HepG2 (cell line): Measurements from ENCODE around the gene TIMP4. TPM values are rescaled to one million over a fixed set of nuclear protein-coding genes. Genes with fewer than 3 reads are reported as not detected.

Source experiments
- ATAC-seq: fragments of 200-7000 bp; cut with Tn5 transposase; 3 replicates; pipeline ENCODE4 v1.9.1; 2020; ENCODE audit warnings: mild to moderate bottlenecking, moderate library complexity
- BruUV-seq: library from RNA; stranded (reverse); fragments of 400-500 nt; replicated peaks from 2 replicates; lab custom pipeline; 2021; lab: Mats Ljungman, UMichigan
- CTCF ChIA-PET: fragments of 300-600 bp; formaldehyde crosslinking; extraction: SDS; loops from one replicate; lab custom pipeline; 2021; ENCODE audit warnings: low total read pairs, inconsistent platforms, low intra/inter-chr PET ratio; lab: Yijun Ruan, JAX
- POLR2A ChIA-PET: fragments of 350-600 bp; sonication (Branson Sonifier 250); formaldehyde crosslinking; loops from one replicate; lab custom pipeline; 2020; ENCODE audit warnings: antibody characterized with exemption, inconsistent platforms; lab: Yijun Ruan, JAX
- DNase-seq: peaks from one replicate; pipeline ENCODE4 v3.0.0-alpha.2; 2015; ENCODE audit warnings: low spot score
- FAIRE-seq: peaks from 3 replicates; lab custom pipeline; 2011; peaks lifted over from hg19 to GRCh38; lab: Jason Lieb, UNC
- H2AFZ ChIP-seq: one replicate; pipeline ENCODE4 v1.6.1; 2011; ENCODE audit warnings: low read length, inconsistent platforms
- H3K27ac ChIP-seq: fragments of 300-600 bp; 3 replicates; pipeline ENCODE4 v1.8.0; 2011; ENCODE audit warnings: mixed run types, mild to moderate bottlenecking, mixed read lengths, low read length, inconsistent platforms; ENCODE audit not compliant: insufficient read depth; ENCODE audit errors: extremely low read length
- H3K27me3 ChIP-seq, 2 experiments: fragments of 200-600 bp in 1 of 2; 2 replicates in 1 of 2; 3 replicates in 1 of 2; pipeline versions ENCODE4 v1.6.0 to v1.8.0; 2011; ENCODE audit warnings: low read length in 2 of 2, mild to moderate bottlenecking in 2 of 2, moderate library complexity in 2 of 2, inconsistent platforms in 1 of 2; ENCODE audit not compliant: insufficient read depth in 2 of 2, control insufficient read depth in 1 of 2
- H3K36me3 ChIP-seq, 2 experiments: fragments of 200-600 bp in 1 of 2; replicated peaks in 1 of 2; 2 replicates in 1 of 2; 3 replicates in 1 of 2; pipeline versions ENCODE4 v1.5.1 to v1.8.0; 2011; ENCODE audit warnings: low read length in 2 of 2, inconsistent platforms in 1 of 2; ENCODE audit not compliant: insufficient read depth in 2 of 2, control insufficient read depth in 1 of 2
- H3K4me1 ChIP-seq: 2 replicates; pipeline ENCODE4 v1.5.1; 2012; ENCODE audit warnings: low read length, inconsistent platforms; ENCODE audit not compliant: insufficient read depth
- H3K4me2 ChIP-seq: 2 replicates; pipeline ENCODE4 v1.6.0; 2011; ENCODE audit warnings: low read depth, low read length, inconsistent platforms
- H3K4me3 ChIP-seq, 3 experiments: fragments of 200-600 bp in 1 of 3; sonication (generic), shearing (Covaris generic) in 1 of 3; replicated peaks in 1 of 3; 2 replicates each; pipeline ENCODE4 v1.5.1; 2011 to 2016; ENCODE audit warnings: low read length in 3 of 3, inconsistent platforms in 2 of 3, low read depth in 2 of 3, mild to moderate bottlenecking in 2 of 3, control low read depth in 1 of 3, mixed read lengths in 1 of 3; ENCODE audit not compliant: insufficient read depth in 1 of 3
- H3K79me2 ChIP-seq: one replicate; pipeline ENCODE4 v1.6.1; 2011; ENCODE audit warnings: low read length, inconsistent platforms; ENCODE audit not compliant: insufficient read depth
- H3K9ac ChIP-seq: 2 replicates; pipeline ENCODE4 v1.6.0; 2011; ENCODE audit warnings: mild to moderate bottlenecking, low read depth, low read length, inconsistent platforms; ENCODE audit not compliant: insufficient read depth
- H3K9me3 ChIP-seq: 2 replicates; pipeline ENCODE4 v1.5.1; 2012; ENCODE audit warnings: mild to moderate bottlenecking, low read length
- H4K20me1 ChIP-seq: 2 replicates; pipeline ENCODE4 v1.6.0; 2011; ENCODE audit warnings: inconsistent platforms, mild to moderate bottlenecking, low read length, moderate library complexity; ENCODE audit not compliant: insufficient read depth
- HINFP ChIP-seq: sonication (generic); formaldehyde crosslinking; IDR thresholded peaks from 2 replicates; pipeline ENCODE4 v1.4.0; 2020; ENCODE audit warnings: low read depth, mild to moderate bottlenecking, missing genetic modification reagents
- HNF4A ChIP-seq: sonication (generic); formaldehyde crosslinking; IDR thresholded peaks from 2 replicates; pipeline ENCODE4 v1.4.0; 2020; ENCODE audit warnings: missing genetic modification reagents
- KDM6A ChIP-seq: IDR thresholded peaks from 2 replicates; pipeline ENCODE4 v1.6.1; 2016; ENCODE audit warnings: low read depth
- MTF2 ChIP-seq: sonication (generic); formaldehyde crosslinking; IDR thresholded peaks from 2 replicates; pipeline ENCODE4 v1.5.0; 2020; ENCODE audit warnings: missing genetic modification reagents, borderline replicate concordance
- NR2C2 ChIP-seq: sonication (generic); formaldehyde crosslinking; IDR thresholded peaks from 2 replicates; pipeline ENCODE4 v1.4.0; 2020; ENCODE audit warnings: missing genetic modification reagents, mild to moderate bottlenecking, moderate library complexity, borderline replicate concordance
- ZNF207 ChIP-seq: fragments of 450-650 bp; IDR thresholded peaks from 2 replicates; pipeline ENCODE4 v1.6.1; 2016; ENCODE audit warnings: antibody characterized with exemption, borderline replicate concordance
- ZNF350 ChIP-seq: sonication (generic); formaldehyde crosslinking; IDR thresholded peaks from 2 replicates; pipeline ENCODE4 v1.4.0; 2020; ENCODE audit warnings: mild to moderate bottlenecking, low read depth, missing genetic modification reagents, borderline replicate concordance
- ZNF362 ChIP-seq: sonication (generic); formaldehyde crosslinking; IDR thresholded peaks from 2 replicates; pipeline ENCODE4 v1.4.0; 2020; ENCODE audit warnings: missing genetic modification reagents, mild to moderate bottlenecking, borderline replicate concordance
- ZNF501 ChIP-seq: sonication (generic); formaldehyde crosslinking; IDR thresholded peaks from 2 replicates; pipeline ENCODE4 v1.5.1; 2020; ENCODE audit warnings: mild to moderate bottlenecking, moderate library complexity, missing genetic modification reagents
- ZNF512 ChIP-seq: sonication (generic); formaldehyde crosslinking; IDR thresholded peaks from 2 replicates; pipeline ENCODE4 v1.4.0; 2020; ENCODE audit warnings: mild to moderate bottlenecking, missing genetic modification reagents
- ZNF724P ChIP-seq: sonication (generic); formaldehyde crosslinking; IDR thresholded peaks from 2 replicates; pipeline ENCODE4 v1.8.0; 2022; ENCODE audit warnings: missing genetic modification reagents, borderline replicate concordance
- ZNF816 ChIP-seq: sonication (generic); formaldehyde crosslinking; IDR thresholded peaks from 2 replicates; pipeline ENCODE4 v1.8.0; 2022; ENCODE audit warnings: missing genetic modification reagents, mild to moderate bottlenecking, borderline replicate concordance
- WGBS: methylation state at CpG from one replicate; pipeline ENCODE4 v1.1.6; 2017; ENCODE audit warnings: low lambda C conversion rate; 5-methylcytosine and 5-hydroxymethylcytosine counted together
- in situ Hi-C: cut with HindIII; loops from 2 replicates; pipeline ENCODE4 v1.10.0; 2017; ENCODE audit warnings: low pct_unique_long_range_greater_than_20kb; ENCODE audit not compliant: extremely low pct_ligation_motif_present
- intact Hi-C: fragments of 100-400 bp; cut with micrococcal nuclease; formaldehyde crosslinking; loops from one replicate; pipeline ENCODE4 v1.10.0; 2022; ENCODE audit not compliant: unreplicated experiment
- polyA plus RNA-seq, 8 experiments: library from polyadenylated mRNA; depleted of rRNA in 3 of 8; stranded (reverse) in 7 of 8; unstranded in 1 of 8; fragments of >200 nt; fragmentation: Illumina TruSeq in 4 of 8; extraction: Trizol in 4 of 8; gene quantifications; 2 replicates each; pipeline versions ENCODE4 v1.2.1 to v1.2.3, GENCODE V29; 2011 to 2016; ENCODE audit warnings: low read depth in 4 of 8, missing spikeins in 1 of 8, mixed read lengths in 1 of 8; ENCODE audit not compliant: insufficient read depth in 1 of 8
- total RNA-seq, 5 experiments: library from RNA; depleted of rRNA; stranded (reverse); fragments of >200 nt; fragmentation: Illumina TruSeq; extraction: Trizol; gene quantifications; 2 replicates each; pipeline ENCODE4 v1.2.3, GENCODE V29; 2016; ENCODE audit warnings: low read depth in 1 of 5
- TF ChIP-seq, protein P1 (sequence below): sonication (generic); formaldehyde crosslinking; IDR thresholded peaks from 2 replicates; pipeline ENCODE4 v1.9.0; 2021; ENCODE audit warnings: missing genetic modification reagents, borderline replicate concordance
- TF ChIP-seq, protein P2 (sequence below): IDR thresholded peaks from 2 replicates; pipeline ENCODE4 v1.6.1; 2016
- TF ChIP-seq, protein P3 (sequence below): sonication (generic); formaldehyde crosslinking; IDR thresholded peaks from 2 replicates; pipeline ENCODE4 v1.8.0; 2022; ENCODE audit warnings: missing genetic modification reagents, mild to moderate bottlenecking, borderline replicate concordance

Gene TIMP4
- total and polyA plus RNA-seq, 2 of the 13 experiments (the other 11 are each of a cell fraction or from before 2014, with no cell fraction given) = 0.05 to 0.07 TPM

DNA sequence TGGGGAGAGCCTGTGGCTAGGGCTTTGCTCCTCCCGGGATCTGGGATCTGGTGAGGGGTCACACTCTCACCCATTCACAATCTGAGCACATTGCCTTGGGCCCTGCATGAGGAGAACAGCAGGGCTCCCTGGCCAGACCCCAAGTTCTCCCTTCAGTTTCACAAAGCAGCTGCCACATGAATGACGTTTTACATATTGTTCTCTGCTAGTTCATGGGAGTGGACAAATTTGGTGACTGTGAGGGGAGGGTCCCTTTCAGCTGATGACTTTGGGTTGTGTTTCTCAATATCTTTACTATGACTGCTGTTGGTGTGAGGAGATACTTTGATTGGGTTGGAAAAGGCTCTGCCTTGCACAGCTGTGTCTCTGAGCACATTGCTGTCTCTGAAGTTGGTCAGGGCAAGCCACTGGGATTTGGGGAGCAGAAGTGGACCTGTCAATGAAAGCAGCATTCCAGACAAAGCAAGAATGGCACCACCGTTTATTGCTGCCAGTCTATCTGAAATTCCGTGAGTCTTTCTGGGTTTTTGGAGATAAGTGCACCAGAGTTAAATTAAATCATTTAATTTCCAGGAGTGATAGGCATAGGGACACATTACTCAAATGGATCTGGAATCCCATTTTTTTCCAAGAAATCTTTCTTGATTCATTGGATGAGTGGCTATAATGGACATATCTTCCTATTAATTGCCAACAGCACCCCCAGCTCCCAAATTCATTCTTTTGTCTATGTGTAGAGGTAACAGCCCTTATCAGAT is 10.3 kb downstream of the TIMP4 start:
- WGBS = 14% methylated on average over 4 of the region's 4 CpGs
- no peak overlapping the region for H3K27ac ChIP-seq
- H3K79me2 ChIP-seq = no peaks in the 10 kb centered on the region
- H4K20me1 ChIP-seq = no peaks in the 10 kb centered on the region
- ATAC-seq = no peak
- no peak for FAIRE-seq
- no peak overlapping the region for H3K9ac ChIP-seq
- no peak overlapping the region for H3K4me3 ChIP-seq
- no peaks in the 10 kb centered on the region for H3K4me1 ChIP-seq
- DNase-seq = no peak
- H3K9me3 ChIP-seq = no peaks in the 10 kb centered on the region
- in situ Hi-C loops (no loop called here), intact Hi-C loops (no loop called here)
- peaks cover 2 to 18% of the 10 kb centered on the region in 2 experiments; a peak in 3 of 5 replicates for H3K27me3 ChIP-seq
- BruUV-seq = no TSS peak
- no peak overlapping the region for H2AFZ ChIP-seq
- CTCF ChIA-PET = no interaction called here
- POLR2A ChIA-PET = no interaction called here
- no peak overlapping the region for H3K4me2 ChIP-seq
- H3K36me3 ChIP-seq = no peaks in the 10 kb centered on the region
- TF ChIP-seq NR2C2 (CRISPR knock-in tag) (no peak), KDM6A (CRISPR knock-in tag) (no peak), ZNF350 (CRISPR knock-in tag) (no peak), ZNF512 (CRISPR knock-in tag) (no peak), ZNF501 (CRISPR knock-in tag) (no peak), ZNF362 (CRISPR knock-in tag) (no peak), HINFP (CRISPR knock-in tag) (no peak), ZNF207 (no peak), HNF4A (CRISPR knock-in tag) (no peak), ZNF816 (CRISPR knock-in tag) (no peak), ZNF724P (CRISPR knock-in tag) (no peak), MTF2 (CRISPR knock-in tag) (no peak)
- TF ChIP-seq, protein P1, sequence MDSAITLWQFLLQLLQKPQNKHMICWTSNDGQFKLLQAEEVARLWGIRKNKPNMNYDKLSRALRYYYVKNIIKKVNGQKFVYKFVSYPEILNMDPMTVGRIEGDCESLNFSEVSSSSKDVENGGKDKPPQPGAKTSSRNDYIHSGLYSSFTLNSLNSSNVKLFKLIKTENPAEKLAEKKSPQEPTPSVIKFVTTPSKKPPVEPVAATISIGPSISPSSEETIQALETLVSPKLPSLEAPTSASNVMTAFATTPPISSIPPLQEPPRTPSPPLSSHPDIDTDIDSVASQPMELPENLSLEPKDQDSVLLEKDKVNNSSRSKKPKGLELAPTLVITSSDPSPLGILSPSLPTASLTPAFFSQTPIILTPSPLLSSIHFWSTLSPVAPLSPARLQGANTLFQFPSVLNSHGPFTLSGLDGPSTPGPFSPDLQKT (CRISPR knock-in tag) = no peak
- TF ChIP-seq, protein P2, sequence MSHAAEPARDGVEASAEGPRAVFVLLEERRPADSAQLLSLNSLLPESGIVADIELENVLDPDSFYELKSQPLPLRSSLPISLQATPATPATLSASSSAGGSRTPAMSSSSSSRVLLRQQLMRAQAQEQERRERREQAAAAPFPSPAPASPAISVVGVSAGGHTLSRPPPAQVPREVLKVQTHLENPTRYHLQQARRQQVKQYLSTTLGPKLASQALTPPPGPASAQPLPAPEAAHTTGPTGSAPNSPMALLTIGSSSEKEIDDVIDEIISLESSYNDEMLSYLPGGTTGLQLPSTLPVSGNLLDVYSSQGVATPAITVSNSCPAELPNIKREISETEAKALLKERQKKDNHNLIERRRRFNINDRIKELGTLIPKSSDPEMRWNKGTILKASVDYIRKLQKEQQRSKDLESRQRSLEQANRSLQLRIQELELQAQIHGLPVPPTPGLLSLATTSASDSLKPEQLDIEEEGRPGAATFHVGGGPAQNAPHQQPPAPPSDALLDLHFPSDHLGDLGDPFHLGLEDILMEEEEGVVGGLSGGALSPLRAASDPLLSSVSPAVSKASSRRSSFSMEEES (CRISPR knock-in tag) = no peak
- TF ChIP-seq, protein P3, sequence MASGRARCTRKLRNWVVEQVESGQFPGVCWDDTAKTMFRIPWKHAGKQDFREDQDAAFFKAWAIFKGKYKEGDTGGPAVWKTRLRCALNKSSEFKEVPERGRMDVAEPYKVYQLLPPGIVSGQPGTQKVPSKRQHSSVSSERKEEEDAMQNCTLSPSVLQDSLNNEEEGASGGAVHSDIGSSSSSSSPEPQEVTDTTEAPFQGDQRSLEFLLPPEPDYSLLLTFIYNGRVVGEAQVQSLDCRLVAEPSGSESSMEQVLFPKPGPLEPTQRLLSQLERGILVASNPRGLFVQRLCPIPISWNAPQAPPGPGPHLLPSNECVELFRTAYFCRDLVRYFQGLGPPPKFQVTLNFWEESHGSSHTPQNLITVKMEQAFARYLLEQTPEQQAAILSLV (CRISPR knock-in tag) = no peak
